Measurements from ENCODE around the gene SH3BP4.

SH3BP4 gene

GRCh38 chr2:234993541-234993981 is 41.7 kb downstream of the SH3BP4 start:
- Histone ChIP-seq H3K27me3 (ENCODE audit: low read depth, low read length) (no peaks in the 10 kb centered on the region), H2AFZ (ENCODE audit: low read depth, low read length) (no peak overlapping the region), H3K79me2 (ENCODE audit: low read length) (no peaks in the 10 kb centered on the region), H3K4me3 (ENCODE audit: low read length) (no peak overlapping the region), H3K4me1 (ENCODE audit: low read length) (0 out of 2 replicates have a peak, but pooled peaks cover 3% of the 10 kb centered on the region), H4K20me1 (ENCODE audit: insufficient read depth, low read length) (no peaks in the 10 kb centered on the region), H3K9me3 (ENCODE audit: insufficient read depth, low read length) (no peaks in the 10 kb centered on the region), H3K36me3 (replicated peaks; ENCODE audit: low read depth, low read length) (no peaks in the 10 kb centered on the region), H3K27ac (ENCODE audit: low read length) (no peak overlapping the region), H3K9ac (ENCODE audit: low read length) (no peak overlapping the region), H3K4me2 (ENCODE audit: low read length) (no peak overlapping the region)
- TF ChIP-seq CTCF (IDR thresholded peaks at IDR 0.05; ENCODE audit: low read depth, low read length) (no peak), EZH2phosphoT487 (IDR thresholded peaks at IDR 0.05; ENCODE audit: low read depth) (no peak)

- H3K36me3 ChIP-seq (replicated peaks; ENCODE audit: low read depth, low read length) = no peaks in the 10 kb centered on the region
Measured at GRCh38 chr2:234994438-234995321, 42.9 kb downstream of the SH3BP4 start.

GRCh38 chr2:234995332-234996068 is 43.7 kb downstream of the SH3BP4 start:
- Histone ChIP-seq H3K27me3 (ENCODE audit: low read depth, low read length) (no peaks in the 10 kb centered on the region), H3K9ac (ENCODE audit: low read length) (no peak overlapping the region), H3K4me2 (ENCODE audit: low read length) (no peak overlapping the region), H3K79me2 (ENCODE audit: low read length) (no peaks in the 10 kb centered on the region), H3K9me3 (ENCODE audit: insufficient read depth, low read length) (no peaks in the 10 kb centered on the region), H3K4me1 (ENCODE audit: low read length) (0 out of 2 replicates have a peak, but pooled peaks cover 3% of the 10 kb centered on the region), H4K20me1 (ENCODE audit: insufficient read depth, low read length) (no peaks in the 10 kb centered on the region), H3K36me3 (replicated peaks; ENCODE audit: low read depth, low read length) (no peaks in the 10 kb centered on the region), H3K4me3 (ENCODE audit: low read length) (no peak overlapping the region), H3K27ac (ENCODE audit: low read length) (no peak overlapping the region), H2AFZ (ENCODE audit: low read depth, low read length) (no peak overlapping the region)
- no peak for TF ChIP-seq EZH2phosphoT487 (IDR thresholded peaks at IDR 0.05; ENCODE audit: low read depth)
- TF ChIP-seq CTCF (IDR thresholded peaks at IDR 0.05; ENCODE audit: low read depth, low read length) = no peak

More at GRCh38 chr2:234994438-234995321, 42.9 kb downstream of the SH3BP4 start:
- Histone ChIP-seq H3K4me2 (ENCODE audit: low read length) (no peak overlapping the region), H3K9ac (ENCODE audit: low read length) (no peak overlapping the region), H3K4me1 (ENCODE audit: low read length) (0 out of 2 replicates have a peak, but pooled peaks cover 3% of the 10 kb centered on the region), H2AFZ (ENCODE audit: low read depth, low read length) (no peak overlapping the region), H3K79me2 (ENCODE audit: low read length) (no peaks in the 10 kb centered on the region), H3K27ac (ENCODE audit: low read length) (no peak overlapping the region), H3K9me3 (ENCODE audit: insufficient read depth, low read length) (no peaks in the 10 kb centered on the region), H4K20me1 (ENCODE audit: insufficient read depth, low read length) (no peaks in the 10 kb centered on the region), H3K27me3 (ENCODE audit: low read depth, low read length) (no peaks in the 10 kb centered on the region), H3K4me3 (ENCODE audit: low read length) (no peak overlapping the region)
- TF ChIP-seq CTCF (IDR thresholded peaks at IDR 0.05; ENCODE audit: low read depth, low read length) = no peak
